ENCODE results near the gene HTT. TPM values are rescaled to one million over a fixed set of nuclear protein-coding genes. Genes with fewer than 3 reads are reported as not detected.

The HTT gene
- total RNA-seq, 1 donor from 2014 or later = 49.8 TPM

- H3K27ac ChIP-seq = no peak overlapping the region
- no peak for DNase-seq (ENCODE audit: extremely low spot score in 2 of 2)
- no peak overlapping the region for H3K4me3 ChIP-seq
- peaks cover 4 to 80% of the 10 kb centered on the region in 2 donors for H3K36me3 ChIP-seq
- H3K4me1 ChIP-seq = no peaks in the 10 kb centered on the region
- no peaks in the 10 kb centered on the region for H3K9me3 ChIP-seq
- TF ChIP-seq CTCF (IDR thresholded peaks at IDR 0.05) (no peak), POLR2A (IDR thresholded peaks at IDR 0.05) (no peak), POLR2AphosphoS5 (IDR thresholded peaks at IDR 0.05; ENCODE audit: insufficient read depth in 1 of 2, low read depth in 1 of 2) (no peak)
- intact Hi-C loops (cut with DNase I) = no loop called here
- no peaks in the 10 kb centered on the region for H3K27me3 ChIP-seq
These were observed 145.4 kb downstream of the HTT start for GRCh38 chr4:3219761-3220475.

DNA sequence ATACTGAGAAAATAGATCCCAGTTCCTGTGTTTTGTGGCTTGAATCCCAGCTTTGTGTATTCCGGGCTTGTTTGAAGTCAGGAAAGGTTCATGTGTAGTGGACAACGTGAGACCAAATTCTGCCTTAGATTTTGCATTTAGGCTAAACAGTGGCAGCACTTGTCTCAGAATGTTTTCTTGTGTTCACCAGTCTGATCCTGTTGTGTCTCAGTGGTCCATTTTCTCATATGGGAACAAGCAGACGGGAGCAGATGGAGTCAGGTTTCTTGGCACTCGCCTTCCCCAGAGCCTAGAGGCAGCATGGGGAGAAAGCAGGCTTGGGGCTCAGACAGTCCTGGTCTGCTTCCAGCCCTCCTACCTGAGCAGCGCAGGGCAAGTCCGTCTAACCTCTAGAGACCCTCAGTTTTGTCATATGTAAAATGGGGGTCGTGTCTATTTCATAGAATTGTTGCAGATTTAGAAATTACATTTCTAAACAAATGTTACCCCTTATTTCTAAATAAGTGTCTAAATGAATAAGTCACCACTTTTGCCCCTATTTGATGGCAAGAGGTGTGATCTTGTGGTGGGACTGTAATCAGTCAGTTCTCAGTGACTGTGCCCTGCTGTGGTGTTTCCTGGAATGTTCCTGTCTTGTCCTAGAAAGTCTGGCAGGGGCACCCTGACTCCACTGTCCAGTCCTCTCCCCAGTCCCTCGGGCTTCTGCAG lies 146.1 kb downstream of the HTT start:
- DNase-seq (ENCODE audit: extremely low spot score in 2 of 2) = no peak
- H3K9me3 ChIP-seq = no peaks in the 10 kb centered on the region
- intact Hi-C loops (cut with DNase I) = no loop called here
- no peak overlapping the region for H3K4me3 ChIP-seq
- no peak for TF ChIP-seq CTCF (IDR thresholded peaks at IDR 0.05)
- no peak for TF ChIP-seq POLR2A (IDR thresholded peaks at IDR 0.05)
- no peak for TF ChIP-seq POLR2AphosphoS5 (IDR thresholded peaks at IDR 0.05; ENCODE audit: insufficient read depth in 1 of 2, low read depth in 1 of 2)
- H3K4me1 ChIP-seq = no peaks in the 10 kb centered on the region
- no peaks in the 10 kb centered on the region for H3K27me3 ChIP-seq
- H3K27ac ChIP-seq = no peak overlapping the region
- H3K36me3 ChIP-seq = peaks cover 0 to 80% of the 10 kb centered on the region in 2 donors

DNA sequence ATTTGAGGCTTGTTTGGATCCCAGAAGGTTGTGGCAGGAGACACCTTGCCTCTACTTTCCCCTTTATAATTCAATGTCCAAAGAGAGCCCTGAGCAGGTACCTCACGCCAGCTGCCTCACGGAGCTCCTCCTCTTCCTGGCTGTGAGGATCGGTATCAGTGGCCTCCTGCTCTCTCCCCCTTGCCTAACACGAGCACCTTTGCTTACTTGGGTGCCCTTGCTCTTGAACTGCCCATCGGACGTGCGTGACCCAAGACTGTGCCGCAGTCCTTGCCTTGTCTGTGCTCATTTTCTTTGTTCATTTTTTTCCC lies 146.7 kb downstream of the HTT start:
- no peak overlapping the region for H3K4me3 ChIP-seq
- H3K36me3 ChIP-seq = peaks cover 0 to 76% of the 10 kb centered on the region in 2 donors
- intact Hi-C loops (cut with DNase I) = no loop called here
- TF ChIP-seq POLR2A (IDR thresholded peaks at IDR 0.05) (no peak), POLR2AphosphoS5 (IDR thresholded peaks at IDR 0.05; ENCODE audit: insufficient read depth in 1 of 2, low read depth in 1 of 2) (no peak), CTCF (IDR thresholded peaks at IDR 0.05) (no peak)
- H3K27ac ChIP-seq = no peak overlapping the region
- H3K9me3 ChIP-seq = no peaks in the 10 kb centered on the region
- no peaks in the 10 kb centered on the region for H3K4me1 ChIP-seq
- DNase-seq (ENCODE audit: extremely low spot score in 2 of 2) = no peak
- H3K27me3 ChIP-seq = no peaks in the 10 kb centered on the region

- H3K4me3 ChIP-seq = no peak overlapping the region
- no peak for DNase-seq (ENCODE audit: extremely low spot score in 2 of 2)
- no peaks in the 10 kb centered on the region for H3K4me1 ChIP-seq
- H3K27ac ChIP-seq = no peak overlapping the region
- intact Hi-C loops (cut with DNase I) = no loop called here
- peaks cover 0 to 70% of the 10 kb centered on the region in 2 donors for H3K36me3 ChIP-seq
- H3K27me3 ChIP-seq = no peaks in the 10 kb centered on the region
- no peaks in the 10 kb centered on the region for H3K9me3 ChIP-seq
- no peak for TF ChIP-seq POLR2AphosphoS5 (IDR thresholded peaks at IDR 0.05; ENCODE audit: insufficient read depth in 1 of 2, low read depth in 1 of 2)
- TF ChIP-seq CTCF (IDR thresholded peaks at IDR 0.05) = no peak
- no peak for TF ChIP-seq POLR2A (IDR thresholded peaks at IDR 0.05)
These were observed 147.5 kb downstream of the HTT start for GRCh38 chr4:3221996-3222395.

- DNase-seq (ENCODE audit: extremely low spot score in 2 of 2) = no peak
- H3K9me3 ChIP-seq = no peaks in the 10 kb centered on the region
- TF ChIP-seq POLR2A (IDR thresholded peaks at IDR 0.05) = no peak
- no peak for TF ChIP-seq CTCF (IDR thresholded peaks at IDR 0.05)
- no peak for TF ChIP-seq POLR2AphosphoS5 (IDR thresholded peaks at IDR 0.05; ENCODE audit: insufficient read depth in 1 of 2, low read depth in 1 of 2)
- H3K27ac ChIP-seq = no peak overlapping the region
- intact Hi-C loops (cut with DNase I) = no loop called here
- no peaks in the 10 kb centered on the region for H3K27me3 ChIP-seq
- H3K4me1 ChIP-seq = no peaks in the 10 kb centered on the region
- peaks cover 0 to 58% of the 10 kb centered on the region in 2 donors for H3K36me3 ChIP-seq
- no peak overlapping the region for H3K4me3 ChIP-seq
These were observed 148.9 kb downstream of the HTT start for GRCh38 chr4:3223346-3223745.
